AG04450 (cell line): ENCODE measurements around the gene CD7. TPM values are rescaled to one million over a fixed set of nuclear protein-coding genes. Genes with fewer than 3 reads are reported as not detected.
A peak's percentile ranks its signal among the peaks of the same experiment; 100 is the strongest.

Experiments
- CTCF ChIA-PET: fragments of 300-600, 350-600 bp; formaldehyde crosslinking; extraction: SDS; loops from one replicate; lab custom pipeline; 2022; ENCODE audit warnings: antibody characterized with exemption, inconsistent platforms; lab: Charles Lee
- POLR2A ChIA-PET: fragments of 350-600 bp; formaldehyde crosslinking; extraction: SDS; loops from one replicate; lab custom pipeline; 2021; ENCODE audit warnings: antibody characterized with exemption, inconsistent platforms; lab: Yijun Ruan, JAX
- DNase-seq: peaks from one replicate; pipeline ENCODE4 v3.0.0-alpha.2; 2011; ENCODE audit warnings: low read depth, low spot score
- H3K27ac ChIP-seq: one replicate; pipeline ENCODE4 v1.5.1; 2012; ENCODE audit warnings: low read depth, low read length, control low read depth
- H3K27me3 ChIP-seq: one replicate; pipeline ENCODE4 v1.6.0; 2012; ENCODE audit warnings: low read length; ENCODE audit not compliant: control insufficient read depth, insufficient read depth
- H3K4me3 ChIP-seq: 2 replicates; pipeline ENCODE4 v1.5.1; 2011; ENCODE audit warnings: mild to moderate bottlenecking, low read depth, low read length, control low read depth
- H3K9me3 ChIP-seq: 2 replicates; pipeline ENCODE4 v1.5.1; 2012; ENCODE audit warnings: low read length; ENCODE audit not compliant: control insufficient read depth, insufficient read depth
- polyA plus RNA-seq: library from polyadenylated mRNA; depleted of rRNA; stranded (reverse); fragments of >200 nt; gene quantifications from 2 replicates; pipeline ENCODE4 v1.2.3, GENCODE V29; 2011
- TF ChIP-seq, protein P1 (sequence below): IDR thresholded peaks from 2 replicates; pipeline ENCODE4 v1.5.1; 2011; ENCODE audit warnings: low read depth, low read length, control low read depth, inconsistent platforms

CD7 gene
- polyA plus RNA-seq, 1 experiment: 0.11 TPM

DNA sequence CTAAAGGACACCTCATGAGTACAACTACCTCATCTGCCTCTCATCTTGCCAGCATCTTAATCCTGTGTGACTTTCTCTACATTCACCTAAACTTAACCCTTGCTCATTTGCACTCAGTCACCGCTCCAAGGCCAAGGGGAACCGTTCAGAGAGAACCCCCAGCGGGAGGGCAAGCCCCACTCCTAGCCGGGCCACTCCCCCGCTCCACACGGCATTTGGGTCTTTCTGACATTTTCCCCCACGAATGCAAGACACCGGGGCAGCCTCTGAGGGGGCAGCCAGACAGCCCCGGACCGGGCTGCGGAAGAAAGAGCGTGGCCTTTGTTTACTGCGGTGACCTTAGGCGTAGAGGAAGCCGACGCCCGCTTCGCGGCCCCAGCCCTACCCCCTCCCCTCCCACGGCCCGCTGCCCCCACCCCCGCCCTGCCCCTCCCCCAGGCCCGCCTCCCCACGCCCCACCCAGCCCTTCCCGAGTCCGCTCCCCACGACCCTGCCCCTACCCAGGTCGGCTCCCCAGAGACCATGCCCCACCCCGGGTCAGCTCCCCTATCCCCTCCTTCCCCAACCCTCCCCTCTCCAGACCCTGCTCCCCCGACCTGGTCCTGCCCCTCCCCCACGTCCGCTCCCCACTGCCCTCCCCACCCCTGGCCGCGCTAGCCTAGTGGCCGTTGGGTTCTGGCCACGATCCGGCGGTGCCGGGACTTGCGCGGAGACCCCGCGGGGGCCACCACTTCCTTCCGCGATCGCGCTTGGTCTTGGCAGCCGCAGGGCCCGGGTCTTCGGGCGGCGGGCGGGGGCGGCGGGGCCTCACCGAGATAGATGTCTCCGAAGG lies 44.7 kb downstream of the CD7 start:
- TF ChIP-seq, protein P1, sequence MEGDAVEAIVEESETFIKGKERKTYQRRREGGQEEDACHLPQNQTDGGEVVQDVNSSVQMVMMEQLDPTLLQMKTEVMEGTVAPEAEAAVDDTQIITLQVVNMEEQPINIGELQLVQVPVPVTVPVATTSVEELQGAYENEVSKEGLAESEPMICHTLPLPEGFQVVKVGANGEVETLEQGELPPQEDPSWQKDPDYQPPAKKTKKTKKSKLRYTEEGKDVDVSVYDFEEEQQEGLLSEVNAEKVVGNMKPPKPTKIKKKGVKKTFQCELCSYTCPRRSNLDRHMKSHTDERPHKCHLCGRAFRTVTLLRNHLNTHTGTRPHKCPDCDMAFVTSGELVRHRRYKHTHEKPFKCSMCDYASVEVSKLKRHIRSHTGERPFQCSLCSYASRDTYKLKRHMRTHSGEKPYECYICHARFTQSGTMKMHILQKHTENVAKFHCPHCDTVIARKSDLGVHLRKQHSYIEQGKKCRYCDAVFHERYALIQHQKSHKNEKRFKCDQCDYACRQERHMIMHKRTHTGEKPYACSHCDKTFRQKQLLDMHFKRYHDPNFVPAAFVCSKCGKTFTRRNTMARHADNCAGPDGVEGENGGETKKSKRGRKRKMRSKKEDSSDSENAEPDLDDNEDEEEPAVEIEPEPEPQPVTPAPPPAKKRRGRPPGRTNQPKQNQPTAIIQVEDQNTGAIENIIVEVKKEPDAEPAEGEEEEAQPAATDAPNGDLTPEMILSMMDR: no peak
- POLR2A ChIA-PET: interaction anchor here (0.6 to 1.9 kb wide), 6 partner anchors 10 to 53 kb away, joined by 3 to 12 read pairs (median 4); no protein-coding TSS in a partner anchor
- CTCF ChIA-PET: interaction anchor here (0.6 kb wide), 1 partner anchor 9 kb away, joined by 8 read pairs; no protein-coding TSS in a partner anchor
- Histone ChIP-seq H3K27ac (peak overlapping the region; percentile 88), H3K9me3 (no peaks in the 10 kb centered on the region; the same call in 1 of the 2 replicates), H3K27me3 (no peaks in the 10 kb centered on the region), H3K4me3 (peak overlapping the region; percentile 90)
- no peak for DNase-seq

DNA sequence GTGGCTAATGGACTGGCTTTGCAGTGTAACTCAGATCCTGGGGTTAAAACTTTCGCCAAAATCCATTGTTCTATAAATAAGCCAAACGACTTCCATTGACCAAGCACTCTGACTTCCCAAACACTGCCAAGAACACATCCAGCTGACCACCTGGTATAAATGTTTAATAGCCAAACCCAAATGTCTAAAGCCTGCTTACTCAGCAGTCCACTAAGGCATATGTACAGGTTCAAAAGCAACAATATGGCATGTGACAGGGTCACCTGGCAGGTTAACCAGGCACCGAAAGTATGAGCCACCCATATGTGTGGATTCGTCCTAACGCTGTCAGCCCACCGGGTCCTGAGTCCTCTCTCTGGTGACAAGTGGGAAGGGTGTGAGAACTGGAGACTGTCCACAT lies 46.0 kb downstream of the CD7 start:
- no peak for DNase-seq
- ChIA-PET POLR2A (no interaction called here), CTCF (no interaction called here)
- Histone ChIP-seq H3K27ac (no peak overlapping the region), H3K4me3 (peak overlapping the region; percentile 90), H3K9me3 (no peaks in the 10 kb centered on the region; the same call in 1 of the 2 replicates), H3K27me3 (no peaks in the 10 kb centered on the region)
- TF ChIP-seq, protein P1: no peak

DNA sequence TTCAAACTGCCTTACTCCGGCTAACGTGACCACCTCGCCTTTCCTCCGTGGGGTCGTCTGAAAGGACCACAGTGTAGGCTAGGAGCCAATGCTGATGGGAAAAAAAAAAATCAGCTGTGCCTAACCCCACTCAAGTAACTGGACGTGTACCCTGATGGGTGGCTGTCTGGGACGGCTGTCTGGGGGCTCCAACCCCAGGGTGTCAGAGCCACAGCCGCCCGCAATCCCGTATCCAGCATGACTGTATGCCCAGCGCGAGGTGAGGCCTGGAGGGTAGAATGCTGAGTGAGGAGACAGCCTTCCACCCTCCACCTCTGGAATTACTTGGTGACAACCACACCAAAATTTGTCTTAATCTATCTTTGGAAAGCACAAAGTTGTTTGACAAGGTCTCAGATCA lies 46.8 kb downstream of the CD7 start:
- H3K27ac ChIP-seq: no peak overlapping the region
- POLR2A ChIA-PET: no interaction called here
- TF ChIP-seq, protein P1: no peak
- H3K4me3 ChIP-seq: no peak overlapping the region
- DNase-seq: no peak
- CTCF ChIA-PET: no interaction called here
- H3K27me3 ChIP-seq: no peaks in the 10 kb centered on the region
- no peaks in the 10 kb centered on the region; the same call in 1 of the 2 replicates for H3K9me3 ChIP-seq

DNA sequence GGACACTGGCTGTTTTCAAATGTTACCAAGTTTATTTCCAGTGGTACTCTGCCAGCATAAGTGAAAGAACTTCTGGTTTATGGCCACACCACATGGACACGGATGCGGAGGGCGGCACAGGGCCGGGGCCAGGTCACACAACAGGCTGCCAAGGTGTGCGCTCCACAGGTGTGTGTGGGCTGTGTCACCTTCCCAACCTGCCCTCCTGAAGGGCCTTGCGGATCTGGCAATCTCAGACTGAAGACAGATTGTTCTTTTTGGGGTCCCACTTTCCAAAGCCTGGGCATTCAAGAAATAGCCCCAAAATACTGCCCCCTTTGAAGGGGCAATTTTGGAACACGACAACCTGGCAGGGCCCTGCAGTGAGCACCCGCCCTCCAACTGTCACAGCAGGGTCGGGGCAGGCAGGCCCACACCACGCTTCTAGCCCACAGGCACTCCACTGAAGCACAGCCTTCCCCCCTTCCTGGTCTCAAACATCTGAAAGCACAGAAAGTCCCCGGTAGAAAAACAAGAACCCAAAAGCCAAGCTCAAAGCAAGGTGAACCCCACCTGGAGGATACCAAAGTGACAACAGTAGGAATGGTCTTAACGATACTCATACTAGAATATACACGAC lies 47.4 kb downstream of the CD7 start:
- TF ChIP-seq, protein P1: no peak
- CTCF ChIA-PET: no interaction called here
- Histone ChIP-seq H3K4me3 (no peak overlapping the region), H3K27ac (peak overlapping the region; percentile 21), H3K27me3 (no peaks in the 10 kb centered on the region), H3K9me3 (no peaks in the 10 kb centered on the region; the same call in 1 of the 2 replicates)
- DNase-seq: no peak
- POLR2A ChIA-PET: no interaction called here
